A549 treated with Mapracorat at 1 μM for 4 hours (cell line): ENCODE results near the gene LUZP1. TPM values are rescaled to one million over a fixed set of nuclear protein-coding genes. Genes with fewer than 3 reads are reported as not detected.

Source experiments
- total RNA-seq: library from RNA; stranded (reverse); fragments of 200-300 nt; extraction: Qiagen RNA extraction; gene quantifications from 5 replicates; pipeline ENCODE4 v1.2.3, GENCODE V29; 2022

The LUZP1 gene
- total RNA-seq, result 18.2 to 24.2 TPM (median 20.9 TPM) in 5 replicates

GRCh38 chr1:23168445-23169194 is at the start of gene LUZP1:
Gene LUZP1 (minus strand): TSS chr1:23168856.

GRCh38 chr1:23217421-23218115 is 48.9 kb upstream of the LUZP1 start, which contains the start of gene HTR1D:
Gene HTR1D (minus strand): TSS chr1:23217502. CDS start chr1:23194219, 23,283 bp downstream.

Other genes starting within 250 kb of the LUZP1 start
- gene LACTBL1, start 196.0 kb downstream of the LUZP1 start, total RNA-seq, result not detected in 5 replicates
- not detected in 5 replicates for gene TEX46, start 153.0 kb downstream of the LUZP1 start, total RNA-seq
- gene KDM1A, start 149.4 kb downstream of the LUZP1 start, total RNA-seq, result 90.3 to 103 TPM (median 97.6 TPM) in 5 replicates
- gene HTR1D, start 48.6 kb upstream of the LUZP1 start, total RNA-seq, result 14.1 to 16.1 TPM (median 14.4 TPM) in 5 replicates
- 151 to 191 TPM (median 166 TPM) in 5 replicates for gene HNRNPR, start 175.4 kb upstream of the LUZP1 start, total RNA-seq
- gene ZNF436, start 201.0 kb upstream of the LUZP1 start, total RNA-seq, result 4.5 to 5.6 TPM (median 5.1 TPM) in 5 replicates